ENCODE measurements around the gene BORCS8.

Gene BORCS8

GRCh38 chr19:19209372-19209771 is 17.4 kb upstream of the BORCS8 start:
- no peak overlapping the region for H3K4me3 ChIP-seq (ENCODE audit: control insufficient read depth, low read depth, low read length)
- DNase-seq (ENCODE audit: low read depth), result no peak
- no peak for TF ChIP-seq CTCF (conservative IDR thresholded peaks at IDR 0.05; ENCODE audit: control insufficient read depth, insufficient read depth, low read depth, low read length)

GRCh38 chr19:19207637-19208572 is 16.0 kb upstream of the BORCS8 start:
- TF ChIP-seq CTCF (conservative IDR thresholded peaks at IDR 0.05; ENCODE audit: control insufficient read depth, insufficient read depth, low read depth, low read length), result no peak
- H3K4me3 ChIP-seq (ENCODE audit: control insufficient read depth, low read depth, low read length), result no peak overlapping the region
- no peak for DNase-seq (ENCODE audit: low read depth)

GRCh38 chr19:19206938-19207337 is 15.0 kb upstream of the BORCS8 start:
- no peak for DNase-seq (ENCODE audit: low read depth)
- TF ChIP-seq CTCF (conservative IDR thresholded peaks at IDR 0.05; ENCODE audit: control insufficient read depth, insufficient read depth, low read depth, low read length), result no peak

GRCh38 chr19:19205416-19206410 is 13.8 kb upstream of the BORCS8 start:
- TF ChIP-seq CTCF (conservative IDR thresholded peaks at IDR 0.05; ENCODE audit: control insufficient read depth, insufficient read depth, low read depth, low read length), result no peak
- DNase-seq (ENCODE audit: low read depth), result no peak
- H3K4me3 ChIP-seq (ENCODE audit: control insufficient read depth, low read depth, low read length), result no peak overlapping the region

More at GRCh38 chr19:19206938-19207337, 15.0 kb upstream of the BORCS8 start:
- no peak overlapping the region for H3K4me3 ChIP-seq (ENCODE audit: control insufficient read depth, low read depth, low read length)

GRCh38 chr19:19204181-19204580 is 12.2 kb upstream of the BORCS8 start:
- DNase-seq (ENCODE audit: low read depth), result no peak
- TF ChIP-seq CTCF (conservative IDR thresholded peaks at IDR 0.05; ENCODE audit: control insufficient read depth, insufficient read depth, low read depth, low read length), result no peak
- no peak overlapping the region for H3K4me3 ChIP-seq (ENCODE audit: control insufficient read depth, low read depth, low read length)

- TF ChIP-seq CTCF (conservative IDR thresholded peaks at IDR 0.05; ENCODE audit: control insufficient read depth, insufficient read depth, low read depth, low read length), result no peak
- peak within 1 kb of the TSS; percentile 71 for H3K4me3 ChIP-seq (ENCODE audit: control insufficient read depth, low read depth, low read length)
- peak; percentile 89 for DNase-seq (ENCODE audit: low read depth)
Measured at GRCh38 chr19:19203012-19203856, 11.3 kb upstream of the BORCS8 start, which contains the start of gene NR2C2AP. Gene NR2C2AP, minus strand, starts transcription at chr19:19203414. Its CDS starts 354 bp downstream, at chr19:19203060.
